ENCODE results near the gene PANK4. TPM values are rescaled to one million over a fixed set of nuclear protein-coding genes. Genes with fewer than 3 reads are reported as not detected.

Gene PANK4
- total and polyA plus RNA-seq, 9 of the 15 experiments (the other 6 are each of a cell fraction or from before 2014, with no cell fraction given): 0.93 to 55.6 (median 31.5) TPM

DNA sequence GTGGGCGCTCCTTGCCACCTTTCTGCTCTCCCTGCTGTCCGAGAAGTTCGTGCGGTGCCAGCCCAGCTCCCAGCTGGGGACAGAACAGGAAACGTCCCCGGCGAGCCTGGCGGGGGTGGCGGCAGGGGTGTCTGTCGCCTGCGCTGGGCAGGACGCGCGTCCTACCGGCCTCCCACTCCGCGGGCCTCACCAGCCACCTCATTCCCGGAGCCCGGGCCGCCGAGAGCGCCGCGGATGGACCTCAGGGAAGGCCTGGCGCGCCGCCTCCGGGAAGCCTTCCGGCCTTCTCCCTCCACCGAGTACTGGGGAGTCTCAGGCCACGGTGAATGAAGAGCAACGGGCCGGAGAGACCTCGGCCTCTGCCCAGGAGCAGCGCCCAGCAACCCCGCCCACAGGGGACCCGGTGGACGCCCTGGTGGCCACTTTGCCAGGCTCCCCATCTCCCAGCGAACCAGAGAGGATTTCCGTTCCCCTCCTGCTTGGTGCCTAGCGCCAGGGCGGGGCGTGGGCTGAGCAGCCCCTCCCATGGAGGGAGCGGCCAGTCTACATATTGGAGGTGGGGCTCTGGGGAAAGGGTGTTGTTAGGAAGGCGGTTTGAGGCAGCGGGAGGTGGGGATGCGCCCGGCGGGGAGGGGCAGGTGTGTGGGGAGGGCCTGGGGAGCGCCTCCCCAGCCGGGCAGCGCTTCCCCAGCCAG, 20.3 kb upstream of the PANK4 start (continued):
- TF ChIP-seq CUX1 (CRISPR knock-in tag; IDR thresholded peaks at IDR 0.05) (no peak), BHLHE40 (IDR thresholded peaks at IDR 0.05; ENCODE audit: low read length) (no peak), ZNF740 (CRISPR knock-in tag; IDR thresholded peaks at IDR 0.05) (no peak; the same call in 1 of the 2 replicates), ZNF740 (tag; IDR thresholded peaks at IDR 0.05) (no peak), KAT7 (CRISPR knock-in tag; IDR thresholded peaks at IDR 0.05; ENCODE audit: borderline replicate concordance) (peak; percentile 78; the same call in 1 of the 2 replicates), ZNF263 (CRISPR knock-in tag; IDR thresholded peaks at IDR 0.05; ENCODE audit: borderline replicate concordance) (no peak; the same call in 1 of the 2 replicates), TAF15 (IDR thresholded peaks at IDR 0.05; ENCODE audit: low read depth, low read length) (no peak), MAX (CRISPR knock-in tag; IDR thresholded peaks at IDR 0.05) (no peak; the same call in 1 of the 2 replicates), MED1 (CRISPR knock-in tag; IDR thresholded peaks at IDR 0.05; ENCODE audit: borderline replicate concordance) (no peak), RHOXF2B (CRISPR knock-in tag; conservative IDR thresholded peaks at IDR 0.05) (no peak), ELF2 (CRISPR knock-in tag; IDR thresholded peaks at IDR 0.05) (no peak), SNIP1 (IDR thresholded peaks at IDR 0.05; ENCODE audit: low read depth) (no peak), NONO (IDR thresholded peaks at IDR 0.05; ENCODE audit: low read depth in 2 of 2, low read length in 1 of 2) (no peak), NR2F6 (CRISPR knock-in tag; IDR thresholded peaks at IDR 0.05) (no peak)
- TF ChIP-seq, protein P1, sequence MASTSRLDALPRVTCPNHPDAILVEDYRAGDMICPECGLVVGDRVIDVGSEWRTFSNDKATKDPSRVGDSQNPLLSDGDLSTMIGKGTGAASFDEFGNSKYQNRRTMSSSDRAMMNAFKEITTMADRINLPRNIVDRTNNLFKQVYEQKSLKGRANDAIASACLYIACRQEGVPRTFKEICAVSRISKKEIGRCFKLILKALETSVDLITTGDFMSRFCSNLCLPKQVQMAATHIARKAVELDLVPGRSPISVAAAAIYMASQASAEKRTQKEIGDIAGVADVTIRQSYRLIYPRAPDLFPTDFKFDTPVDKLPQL (IDR thresholded peaks at IDR 0.05; ENCODE audit: extremely low read depth, insufficient read length): no peak
- TF ChIP-seq, protein P2, sequence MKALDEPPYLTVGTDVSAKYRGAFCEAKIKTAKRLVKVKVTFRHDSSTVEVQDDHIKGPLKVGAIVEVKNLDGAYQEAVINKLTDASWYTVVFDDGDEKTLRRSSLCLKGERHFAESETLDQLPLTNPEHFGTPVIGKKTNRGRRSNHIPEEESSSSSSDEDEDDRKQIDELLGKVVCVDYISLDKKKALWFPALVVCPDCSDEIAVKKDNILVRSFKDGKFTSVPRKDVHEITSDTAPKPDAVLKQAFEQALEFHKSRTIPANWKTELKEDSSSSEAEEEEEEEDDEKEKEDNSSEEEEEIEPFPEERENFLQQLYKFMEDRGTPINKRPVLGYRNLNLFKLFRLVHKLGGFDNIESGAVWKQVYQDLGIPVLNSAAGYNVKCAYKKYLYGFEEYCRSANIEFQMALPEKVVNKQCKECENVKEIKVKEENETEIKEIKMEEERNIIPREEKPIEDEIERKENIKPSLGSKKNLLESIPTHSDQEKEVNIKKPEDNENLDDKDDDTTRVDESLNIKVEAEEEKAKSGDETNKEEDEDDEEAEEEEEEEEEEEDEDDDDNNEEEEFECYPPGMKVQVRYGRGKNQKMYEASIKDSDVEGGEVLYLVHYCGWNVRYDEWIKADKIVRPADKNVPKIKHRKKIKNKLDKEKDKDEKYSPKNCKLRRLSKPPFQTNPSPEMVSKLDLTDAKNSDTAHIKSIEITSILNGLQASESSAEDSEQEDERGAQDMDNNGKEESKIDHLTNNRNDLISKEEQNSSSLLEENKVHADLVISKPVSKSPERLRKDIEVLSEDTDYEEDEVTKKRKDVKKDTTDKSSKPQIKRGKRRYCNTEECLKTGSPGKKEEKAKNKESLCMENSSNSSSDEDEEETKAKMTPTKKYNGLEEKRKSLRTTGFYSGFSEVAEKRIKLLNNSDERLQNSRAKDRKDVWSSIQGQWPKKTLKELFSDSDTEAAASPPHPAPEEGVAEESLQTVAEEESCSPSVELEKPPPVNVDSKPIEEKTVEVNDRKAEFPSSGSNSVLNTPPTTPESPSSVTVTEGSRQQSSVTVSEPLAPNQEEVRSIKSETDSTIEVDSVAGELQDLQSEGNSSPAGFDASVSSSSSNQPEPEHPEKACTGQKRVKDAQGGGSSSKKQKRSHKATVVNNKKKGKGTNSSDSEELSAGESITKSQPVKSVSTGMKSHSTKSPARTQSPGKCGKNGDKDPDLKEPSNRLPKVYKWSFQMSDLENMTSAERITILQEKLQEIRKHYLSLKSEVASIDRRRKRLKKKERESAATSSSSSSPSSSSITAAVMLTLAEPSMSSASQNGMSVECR (CRISPR knock-in tag; IDR thresholded peaks at IDR 0.05): peak; percentile 64; the same call in 1 of the 2 replicates
